Activated CD4-positive, alpha-beta memory T cell treated with anti-CD3 and anti-CD28 coated beads for 36 hours (primary cell): ENCODE data around the gene LAD1. TPM values are rescaled to one million over a fixed set of nuclear protein-coding genes. Genes with fewer than 3 reads are reported as not detected.

Experiments used
- CTCF ChIA-PET: fragments of 350-600 bp; sonication (Branson Sonifier 250); formaldehyde crosslinking; loops from one replicate; lab custom pipeline; 2021; ENCODE audit warnings: antibody characterized with exemption, inconsistent platforms; lab: Charles Lee
- POLR2A ChIA-PET: fragments of 350-600 bp; sonication (Branson Sonifier 250); formaldehyde crosslinking; loops from one replicate; lab custom pipeline; 2021; ENCODE audit warnings: antibody characterized with exemption; lab: Charles Lee
- DNase-seq: peaks from one replicate; pipeline ENCODE4 v3.0.0-alpha.2; 2020
- H3K27ac Mint-ChIP-seq: one replicate; pipeline ENCODE4 v1.8.0; 2021; ENCODE audit warnings: mixed read lengths
- H3K27me3 Mint-ChIP-seq: one replicate; pipeline ENCODE4 v1.8.0; 2021; ENCODE audit warnings: mixed read lengths
- H3K36me3 Mint-ChIP-seq: one replicate; pipeline ENCODE4 v1.8.0; 2021; ENCODE audit warnings: mixed read lengths
- H3K4me1 Mint-ChIP-seq: one replicate; pipeline ENCODE4 v1.8.0; 2021; ENCODE audit warnings: low read depth, mixed read lengths
- H3K4me3 Mint-ChIP-seq: one replicate; pipeline ENCODE4 v1.8.0; 2021; ENCODE audit warnings: mild to moderate bottlenecking, mixed read lengths
- H3K9me3 Mint-ChIP-seq: one replicate; pipeline ENCODE4 v1.8.0; 2021; ENCODE audit warnings: mixed read lengths
- intact Hi-C: fragments of 100-400 bp; cut with micrococcal nuclease; formaldehyde crosslinking; loops from one replicate; pipeline ENCODE4 v1.15.1; 2023
- total RNA-seq, 2 experiments: library from RNA; stranded (reverse); gene quantifications; one replicate each; pipeline ENCODE4 v1.2.3, GENCODE V29; 2021

The LAD1 gene, protein sequence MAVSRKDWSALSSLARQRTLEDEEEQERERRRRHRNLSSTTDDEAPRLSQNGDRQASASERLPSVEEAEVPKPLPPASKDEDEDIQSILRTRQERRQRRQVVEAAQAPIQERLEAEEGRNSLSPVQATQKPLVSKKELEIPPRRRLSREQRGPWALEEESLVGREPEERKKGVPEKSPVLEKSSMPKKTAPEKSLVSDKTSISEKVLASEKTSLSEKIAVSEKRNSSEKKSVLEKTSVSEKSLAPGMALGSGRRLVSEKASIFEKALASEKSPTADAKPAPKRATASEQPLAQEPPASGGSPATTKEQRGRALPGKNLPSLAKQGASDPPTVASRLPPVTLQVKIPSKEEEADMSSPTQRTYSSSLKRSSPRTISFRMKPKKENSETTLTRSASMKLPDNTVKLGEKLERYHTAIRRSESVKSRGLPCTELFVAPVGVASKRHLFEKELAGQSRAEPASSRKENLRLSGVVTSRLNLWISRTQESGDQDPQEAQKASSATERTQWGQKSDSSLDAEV
- total RNA-seq, result not detected

DNA sequence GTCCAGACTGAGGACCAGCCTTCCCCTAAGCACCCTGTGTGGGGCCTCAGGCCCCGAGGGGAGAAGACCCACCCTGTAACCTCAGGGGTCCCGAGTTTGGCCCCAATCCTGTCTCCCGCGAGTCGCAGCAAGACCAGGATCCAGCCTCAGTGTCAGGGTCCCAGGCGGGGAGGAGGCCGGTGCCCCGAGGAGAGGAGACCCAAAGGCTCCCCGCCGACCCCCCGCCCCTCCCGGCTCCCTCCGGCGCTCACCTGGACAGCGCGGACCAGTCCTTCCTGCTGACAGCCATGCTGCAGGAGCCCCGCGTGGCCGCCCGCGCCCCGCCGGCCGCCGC is at the start of gene LAD1:
LAD1 (minus strand) TSS at position 307 of the 334 bp plus-strand sequence; CDS start at position 289, 18 bp downstream.
- H3K4me1 Mint-ChIP-seq, result no peaks in the 10 kb centered on the region
- no peak for DNase-seq
- H3K9me3 Mint-ChIP-seq, result no peaks in the 10 kb centered on the region
- no peak within 1 kb of the TSS for H3K27ac Mint-ChIP-seq
- intact Hi-C loops, result no loop called here
- peaks cover 36% of the 10 kb centered on the region for H3K27me3 Mint-ChIP-seq
- POLR2A ChIA-PET, result no interaction called here
- H3K36me3 Mint-ChIP-seq, result no peaks in the 10 kb centered on the region
- CTCF ChIA-PET, result no interaction called here
- no peak within 1 kb of the TSS for H3K4me3 Mint-ChIP-seq

DNA sequence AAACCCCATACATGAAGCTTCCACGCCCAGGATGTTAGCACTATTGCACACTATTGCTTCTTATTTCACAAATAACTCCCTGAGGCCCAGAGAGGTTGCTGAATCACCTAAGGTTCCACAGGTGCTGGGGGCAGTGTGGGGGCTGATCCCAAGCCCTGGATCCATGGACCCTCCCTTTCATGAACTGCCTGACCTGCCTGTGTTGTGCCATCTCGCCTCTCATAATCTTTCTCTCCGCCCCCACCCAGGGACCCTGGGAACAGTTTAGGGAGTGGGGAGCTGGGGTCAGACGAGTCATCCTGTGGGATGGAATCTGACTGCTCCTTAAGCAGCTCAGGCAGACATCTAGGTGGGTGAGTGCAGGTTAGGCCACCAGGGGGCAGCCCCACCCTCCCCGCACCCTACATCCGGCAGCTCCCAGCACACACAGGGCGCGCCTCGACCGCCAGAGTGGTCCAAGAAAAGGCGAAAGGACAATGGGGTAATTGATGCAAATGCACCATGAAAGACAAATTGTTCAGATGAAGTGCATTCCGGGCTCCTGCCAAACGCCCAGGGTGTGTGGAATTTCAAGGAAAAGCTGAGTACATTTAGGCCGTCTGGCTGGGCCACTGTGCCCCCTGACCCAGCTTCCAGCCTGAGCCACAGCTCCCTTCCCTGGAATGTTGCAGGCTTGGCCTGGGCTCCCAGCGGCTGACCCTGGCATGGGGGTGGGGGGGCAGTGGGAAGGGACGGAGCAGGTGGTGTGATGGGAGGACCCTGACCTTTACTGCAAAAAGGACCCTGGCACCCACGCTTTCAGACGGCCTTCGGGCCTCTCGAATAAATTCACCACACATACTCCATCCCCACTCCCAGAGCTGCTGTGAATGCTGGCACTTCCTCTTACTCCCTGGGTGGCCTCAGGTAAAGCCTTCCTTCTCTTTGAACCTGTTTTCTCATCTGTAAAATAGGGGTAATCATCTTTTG is 49.1 kb upstream of the LAD1 start:
- Mint-ChIP-seq H3K9me3 (no peaks in the 10 kb centered on the region), H3K36me3 (no peaks in the 10 kb centered on the region), H3K27me3 (peaks cover 15% of the 10 kb centered on the region), H3K4me1 (peaks cover 2% of the 10 kb centered on the region), H3K27ac (no peak overlapping the region), H3K4me3 (no peak overlapping the region)
- intact Hi-C loops, result loop anchor here (1.0 kb wide), 2 partner anchors 32 to 65 kb away; no protein-coding TSS in a partner anchor
- ChIA-PET POLR2A (interaction anchor here (0.6 to 1.8 kb wide), 3 partner anchors 12 to 59 kb away, joined by 3 to 4 read pairs (median 4); partner anchors contain the start of gene CSRP1), CTCF (interaction anchor here (0.6 to 6.3 kb wide), 23 partner anchors 8 to 345 kb away, joined by 3 to 150 read pairs (median 5); partner anchors contain the start of gene PHLDA3)
- DNase-seq, result peak; percentile 82

DNA sequence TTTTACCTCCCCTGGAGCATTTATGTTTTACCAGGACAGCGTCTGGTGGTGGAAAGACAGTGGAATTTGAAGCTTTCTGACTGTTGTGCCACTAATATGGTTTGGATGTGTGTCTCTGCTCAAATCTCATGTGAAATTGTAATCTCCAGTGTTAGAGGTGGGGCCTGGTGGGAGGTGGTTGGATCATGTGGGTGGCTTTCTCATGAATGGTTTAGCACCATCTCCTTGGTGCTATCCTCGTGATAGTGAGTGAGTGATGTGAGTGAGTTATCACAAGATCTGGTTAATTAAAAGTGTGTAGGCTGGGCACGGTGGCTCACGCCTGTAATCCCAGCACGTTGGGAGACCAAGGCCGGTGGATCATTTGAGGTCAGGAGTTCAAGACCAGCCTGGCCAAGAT is 46.2 kb upstream of the LAD1 start:
- intact Hi-C loops, result no loop called here
- Mint-ChIP-seq H3K27ac (no peak overlapping the region), H3K27me3 (peaks cover 7% of the 10 kb centered on the region), H3K36me3 (no peaks in the 10 kb centered on the region), H3K4me1 (peaks cover 2% of the 10 kb centered on the region), H3K4me3 (no peak overlapping the region), H3K9me3 (no peaks in the 10 kb centered on the region)
- ChIA-PET CTCF (interaction anchor here (1.3 to 6.3 kb wide), 4 partner anchors 9 to 85 kb away, joined by 5 to 150 read pairs (median 81); no protein-coding TSS in a partner anchor), POLR2A (no interaction called here)
- no peak for DNase-seq

DNA sequence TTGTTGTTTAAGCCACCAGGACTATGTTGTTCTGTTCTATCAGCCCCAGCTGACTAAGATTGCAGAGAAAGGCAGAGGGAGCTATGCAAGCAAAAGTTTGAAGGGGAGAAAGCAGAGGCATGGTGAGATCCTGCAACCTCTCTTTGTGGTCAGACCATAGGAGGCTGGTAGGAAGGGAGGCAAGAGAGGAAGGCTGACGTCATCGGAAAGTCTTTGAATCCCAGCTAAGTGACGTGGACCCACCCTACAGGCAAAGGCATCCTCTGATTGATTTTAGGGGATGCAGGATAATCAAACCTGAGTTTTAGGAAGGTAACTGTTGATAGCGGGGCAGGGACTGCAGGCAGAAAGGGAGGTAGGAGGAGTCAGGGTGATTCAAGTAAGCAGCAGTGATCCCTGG is 45.7 kb upstream of the LAD1 start:
- ChIA-PET CTCF (interaction anchor here (0.7 to 6.3 kb wide), 3 partner anchors 9 to 68 kb away, joined by 4 to 150 read pairs (median 35); no protein-coding TSS in a partner anchor), POLR2A (no interaction called here)
- H3K4me1 Mint-ChIP-seq, result peaks cover 2% of the 10 kb centered on the region
- no peak overlapping the region for H3K4me3 Mint-ChIP-seq
- no peak for DNase-seq
- H3K9me3 Mint-ChIP-seq, result no peaks in the 10 kb centered on the region
- no peak overlapping the region for H3K27ac Mint-ChIP-seq
- no peaks in the 10 kb centered on the region for H3K36me3 Mint-ChIP-seq
- intact Hi-C loops, result no loop called here
- H3K27me3 Mint-ChIP-seq, result peaks cover 5% of the 10 kb centered on the region

DNA sequence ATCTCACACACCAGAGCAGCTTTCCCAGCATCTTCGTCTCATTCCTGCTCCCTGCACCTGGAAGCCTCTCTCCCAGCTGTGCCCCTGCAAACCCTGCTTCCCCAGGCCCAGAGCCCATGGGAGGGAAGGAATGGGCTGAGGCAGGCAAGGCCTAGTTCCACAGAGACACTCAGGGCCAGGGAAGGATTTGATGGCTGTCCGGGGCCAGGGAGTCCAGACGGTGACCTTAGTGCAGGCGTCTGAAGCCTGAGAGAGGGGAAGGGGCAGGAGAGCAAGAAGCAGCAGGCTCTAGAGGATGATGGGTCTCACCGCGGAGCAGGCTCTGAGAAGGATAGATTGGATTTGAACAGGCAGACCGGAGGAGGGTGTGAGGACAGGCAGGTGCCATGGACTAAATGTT is 44.6 kb upstream of the LAD1 start:
- Mint-ChIP-seq H3K36me3 (no peaks in the 10 kb centered on the region), H3K9me3 (no peaks in the 10 kb centered on the region), H3K4me3 (no peak overlapping the region), H3K4me1 (peaks cover 2% of the 10 kb centered on the region), H3K27ac (no peak overlapping the region), H3K27me3 (peaks cover 5% of the 10 kb centered on the region)
- DNase-seq, result no peak
- intact Hi-C loops, result no loop called here
- POLR2A ChIA-PET, result no interaction called here
- CTCF ChIA-PET, result interaction anchor here (0.7 to 6.3 kb wide), 2 partner anchors 69 to 108 kb away, joined by 4 to 150 read pairs; no protein-coding TSS in a partner anchor

DNA sequence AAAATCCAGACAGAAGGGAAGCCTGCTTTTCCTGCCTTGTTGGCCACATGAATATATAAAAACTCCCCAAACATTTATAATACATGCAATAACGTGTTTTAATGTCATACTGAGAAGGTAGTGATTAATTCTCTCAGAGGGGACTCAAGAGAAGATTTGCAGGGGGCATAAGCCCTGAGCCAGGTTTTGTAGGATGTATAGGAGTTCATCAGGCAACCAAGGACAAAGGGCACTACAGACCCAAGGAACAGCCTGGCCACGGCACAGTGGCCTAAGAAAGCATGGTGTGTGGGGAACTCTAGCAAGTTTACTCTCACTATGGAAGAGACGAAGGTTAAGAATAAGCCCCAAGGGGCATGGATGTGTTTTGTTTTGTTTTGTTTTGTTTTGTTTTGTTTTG is 37.8 kb upstream of the LAD1 start:
- DNase-seq, result no peak
- intact Hi-C loops, result loop anchor here (2.0 kb wide), 1 partner anchor 44 kb away; no protein-coding TSS in a partner anchor
- peaks cover 5% of the 10 kb centered on the region for H3K4me1 Mint-ChIP-seq
- H3K27ac Mint-ChIP-seq, result no peak overlapping the region
- ChIA-PET POLR2A (interaction anchor here (1.4 kb wide), 1 partner anchor 11 kb away, joined by 4 read pairs; no protein-coding TSS in a partner anchor), CTCF (interaction anchor here (1.1 to 4.6 kb wide), 3 partner anchors 10 to 45 kb away, joined by 3 to 50 read pairs (median 35); no protein-coding TSS in a partner anchor)
- no peaks in the 10 kb centered on the region for H3K9me3 Mint-ChIP-seq
- no peak overlapping the region for H3K4me3 Mint-ChIP-seq
- H3K27me3 Mint-ChIP-seq, result peaks cover 18% of the 10 kb centered on the region
- peaks cover 1% of the 10 kb centered on the region for H3K36me3 Mint-ChIP-seq

DNA sequence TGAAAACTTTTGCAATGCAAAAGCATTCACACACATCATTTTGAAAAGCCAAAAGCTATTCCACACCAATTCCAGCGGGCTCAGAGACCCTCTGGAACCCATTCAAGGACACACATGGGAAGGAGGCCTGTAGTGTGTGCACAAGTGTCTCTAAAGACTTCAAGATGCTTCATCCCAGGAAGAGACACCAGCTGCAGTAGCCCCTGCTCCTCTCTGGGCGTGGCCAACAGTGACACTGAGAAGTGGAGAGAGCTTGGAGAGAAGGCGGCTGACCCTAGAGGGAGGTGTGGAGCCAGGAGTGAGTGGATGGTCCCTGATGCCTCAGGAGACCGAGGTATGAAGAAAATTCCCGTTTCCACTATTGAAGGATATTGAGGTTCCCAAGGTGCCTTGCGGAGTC is 37.3 kb upstream of the LAD1 start:
- no peaks in the 10 kb centered on the region for H3K9me3 Mint-ChIP-seq
- no peak overlapping the region for H3K4me3 Mint-ChIP-seq
- CTCF ChIA-PET, result interaction anchor here (1.0 to 4.6 kb wide), 15 partner anchors 11 to 359 kb away, joined by 3 to 50 read pairs (median 6); no protein-coding TSS in a partner anchor
- H3K27ac Mint-ChIP-seq, result no peak overlapping the region
- POLR2A ChIA-PET, result interaction anchor here (1.4 kb wide), 1 partner anchor 12 kb away, joined by 4 read pairs; no protein-coding TSS in a partner anchor
- no peak for DNase-seq
- intact Hi-C loops, result loop anchor here (2.0 kb wide), 1 partner anchor 44 kb away; no protein-coding TSS in a partner anchor
- H3K27me3 Mint-ChIP-seq, result peaks cover 18% of the 10 kb centered on the region
- H3K4me1 Mint-ChIP-seq, result peaks cover 5% of the 10 kb centered on the region
- H3K36me3 Mint-ChIP-seq, result peaks cover 1% of the 10 kb centered on the region

DNA sequence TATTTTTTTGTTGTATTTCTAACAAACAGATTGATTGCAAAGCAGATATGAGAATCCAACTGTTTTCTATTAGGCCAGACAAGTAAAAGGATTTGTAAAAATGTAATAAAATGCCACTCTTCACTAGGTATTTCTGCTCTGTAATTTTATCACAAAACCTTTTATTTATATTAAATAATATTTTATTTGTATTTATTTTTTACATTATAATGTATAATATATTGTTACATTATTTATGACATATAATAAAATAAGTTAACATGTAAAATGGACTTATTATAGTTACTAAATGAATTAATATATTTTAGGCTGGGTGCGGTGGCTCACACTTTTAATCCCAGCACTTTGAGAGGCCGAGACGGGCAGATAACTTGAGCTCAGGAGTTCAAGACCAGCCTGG is 35.1 kb upstream of the LAD1 start:
- no peak overlapping the region for H3K4me3 Mint-ChIP-seq
- H3K9me3 Mint-ChIP-seq, result no peaks in the 10 kb centered on the region
- H3K36me3 Mint-ChIP-seq, result peaks cover 1% of the 10 kb centered on the region
- peaks cover 18% of the 10 kb centered on the region for H3K27me3 Mint-ChIP-seq
- ChIA-PET POLR2A (no interaction called here), CTCF (interaction anchor here (1.4 to 4.6 kb wide), 4 partner anchors 14 to 78 kb away, joined by 4 to 50 read pairs (median 26); partner anchors contain the start of gene PHLDA3)
- intact Hi-C loops, result no loop called here
- no peak overlapping the region for H3K27ac Mint-ChIP-seq
- DNase-seq, result no peak
- H3K4me1 Mint-ChIP-seq, result peaks cover 5% of the 10 kb centered on the region

DNA sequence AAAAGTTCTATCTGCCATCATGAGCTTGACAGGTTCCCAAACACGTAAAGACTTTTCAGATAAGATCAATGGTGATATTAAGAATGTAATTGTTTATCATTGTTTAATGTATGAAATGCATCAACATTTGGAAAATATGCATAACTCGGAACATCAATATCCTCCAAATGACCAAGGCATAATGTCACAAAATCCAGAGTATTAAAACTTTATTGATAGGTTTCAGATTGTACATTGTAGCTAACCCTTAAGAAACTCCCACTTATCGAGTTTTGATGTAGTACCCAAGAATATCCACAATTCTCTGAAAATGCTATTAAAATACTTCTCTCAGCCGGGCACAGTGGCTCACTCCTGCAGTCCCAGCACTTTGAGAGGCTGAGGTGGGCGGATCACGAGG is 34.5 kb upstream of the LAD1 start:
- Mint-ChIP-seq H3K36me3 (peaks cover 1% of the 10 kb centered on the region), H3K9me3 (no peaks in the 10 kb centered on the region), H3K27me3 (peaks cover 18% of the 10 kb centered on the region), H3K27ac (no peak overlapping the region), H3K4me1 (peaks cover 5% of the 10 kb centered on the region), H3K4me3 (no peak overlapping the region)
- DNase-seq, result no peak
- CTCF ChIA-PET, result interaction anchor here (1.4 to 4.6 kb wide), 4 partner anchors 14 to 79 kb away, joined by 4 to 50 read pairs (median 26); partner anchors contain the start of gene PHLDA3
- intact Hi-C loops, result no loop called here
- POLR2A ChIA-PET, result no interaction called here

DNA sequence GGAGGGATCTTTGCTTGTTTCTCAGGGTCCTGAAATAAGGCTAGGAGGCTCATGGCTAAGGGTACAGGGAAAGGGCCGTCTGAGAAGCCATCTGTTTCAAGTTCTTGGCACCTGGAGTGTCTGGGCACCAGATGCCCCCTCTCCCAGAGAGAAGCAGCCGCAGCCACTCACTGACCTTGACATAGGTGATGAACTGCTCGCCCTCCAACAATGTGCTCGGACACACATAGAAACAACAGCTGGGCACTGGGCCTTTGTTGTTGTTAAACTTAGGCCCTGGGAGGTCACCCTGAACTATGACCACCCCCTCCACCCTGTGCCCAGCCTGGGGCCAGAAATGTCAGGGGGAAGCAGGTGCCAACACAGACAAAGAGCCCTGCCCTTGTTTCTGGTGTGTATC is 31.7 kb upstream of the LAD1 start:
- Mint-ChIP-seq H3K4me3 (no peak overlapping the region), H3K9me3 (no peaks in the 10 kb centered on the region), H3K27ac (no peak overlapping the region), H3K4me1 (peaks cover 2% of the 10 kb centered on the region), H3K27me3 (peaks cover 2% of the 10 kb centered on the region), H3K36me3 (no peaks in the 10 kb centered on the region)
- POLR2A ChIA-PET, result interaction anchor here (0.6 kb wide), 1 partner anchor 17 kb away, joined by 3 read pairs; no protein-coding TSS in a partner anchor
- no peak for DNase-seq
- CTCF ChIA-PET, result interaction anchor here (1.5 kb wide), 1 partner anchor 82 kb away, joined by 3 read pairs; no protein-coding TSS in a partner anchor
- intact Hi-C loops, result no loop called here
